OCI-LY7 (cell line): ENCODE measurements around the gene TADA1. TPM values are rescaled to one million over a fixed set of nuclear protein-coding genes. Genes with fewer than 3 reads are reported as not detected.

ENCODE experiments used
- BruUV-seq: library from RNA; stranded (reverse); fragments of 400-500 nt; replicated peaks from 2 replicates; lab custom pipeline; 2021; lab: Mats Ljungman, UMichigan
- CTCF ChIA-PET: fragments of 300-600 bp; sonication (Branson Sonifier 250); formaldehyde crosslinking; loops from one replicate; lab custom pipeline; 2022; ENCODE audit warnings: antibody characterized with exemption; ENCODE audit not compliant: unreplicated experiment; lab: Charles Lee
- POLR2A ChIA-PET: fragments of 300-600 bp; sonication (Branson Sonifier 250); formaldehyde crosslinking; loops from one replicate; lab custom pipeline; 2022; ENCODE audit warnings: antibody characterized with exemption; lab: Charles Lee
- DNase-seq: peaks from one replicate; pipeline ENCODE4 v3.0.0-alpha.2; 2015; ENCODE audit warnings: low spot score
- H2AFZ ChIP-seq: fragments of 200-600 bp; sonication (generic), shearing (Covaris generic); 2 replicates; pipeline ENCODE4 v1.6.1; 2014; ENCODE audit warnings: mild to moderate bottlenecking, antibody characterized with exemption, low read length, moderate library complexity
- H3K27ac ChIP-seq: fragments of 200-600 bp; sonication (generic); 2 replicates; pipeline ENCODE4 v1.5.1; 2014; ENCODE audit warnings: mixed run types, low read depth, mild to moderate bottlenecking, moderate library complexity, low read length, inconsistent platforms; ENCODE audit not compliant: poor library complexity, severe bottlenecking
- H3K36me3 ChIP-seq: fragments of 200-600 bp; sonication (generic); 2 replicates; pipeline ENCODE4 v1.6.1; 2014; ENCODE audit warnings: mild to moderate bottlenecking, antibody characterized with exemption, low read length, moderate library complexity, mixed read lengths; ENCODE audit not compliant: insufficient read depth
- H3K4me1 ChIP-seq: fragments of 200-600 bp; sonication (generic); 2 replicates; pipeline ENCODE4 v1.5.1; 2014; ENCODE audit warnings: mild to moderate bottlenecking, low read length; ENCODE audit not compliant: insufficient read depth, poor library complexity, severe bottlenecking
- H3K4me2 ChIP-seq: fragments of 200-600 bp; sonication (generic); 2 replicates; pipeline ENCODE4 v1.6.1; 2014; ENCODE audit warnings: mild to moderate bottlenecking, low read length
- H3K4me3 ChIP-seq: fragments of 200-600 bp; sonication (generic); 2 replicates; pipeline ENCODE4 v1.5.1; 2014; ENCODE audit warnings: mild to moderate bottlenecking, low read depth, low read length; ENCODE audit not compliant: poor library complexity, severe bottlenecking
- H3K79me2 ChIP-seq: fragments of 200-600 bp; sonication (generic); 2 replicates; pipeline ENCODE4 v1.6.1; 2016; ENCODE audit warnings: low read depth, mild to moderate bottlenecking, low read length, moderate library complexity, mixed read lengths; ENCODE audit not compliant: insufficient read depth
- H3K9me2 ChIP-seq: fragments of 200-600 bp; sonication (generic); 2 replicates; pipeline ENCODE4 v1.6.1; 2016; ENCODE audit warnings: mild to moderate bottlenecking, low read length, mixed read lengths; ENCODE audit not compliant: insufficient read depth
- H3K9me3 ChIP-seq: fragments of 200-600 bp; sonication (generic); 2 replicates; pipeline ENCODE4 v1.6.1; 2014; ENCODE audit warnings: mild to moderate bottlenecking, mixed run types, low read length, mixed read lengths
- H4K20me1 ChIP-seq: fragments of 200-600 bp; sonication (generic); 2 replicates; pipeline ENCODE4 v1.6.1; 2014; ENCODE audit warnings: mild to moderate bottlenecking, antibody characterized with exemption, low read length, moderate library complexity, mixed read lengths; ENCODE audit not compliant: insufficient read depth
- CTCF ChIP-seq: fragments of 200-600 bp; sonication (generic); conservative IDR thresholded peaks from 2 replicates; pipeline ENCODE4 v1.5.1; 2014; ENCODE audit warnings: mild to moderate bottlenecking, antibody characterized with exemption, low read length, moderate library complexity, mixed read lengths
- EZH2phosphoT487 ChIP-seq: fragments of 200-600 bp; sonication (generic); IDR thresholded peaks from 2 replicates; pipeline ENCODE4 v1.6.1; 2018; ENCODE audit warnings: low read depth, borderline replicate concordance, mild to moderate bottlenecking, mixed run types, antibody characterized with exemption, low read length, moderate library complexity, mixed read lengths
- intact Hi-C: fragments of 100-400 bp; cut with micrococcal nuclease; formaldehyde crosslinking; loops from one replicate; pipeline ENCODE4 v1.10.0; 2022; ENCODE audit not compliant: unreplicated experiment
- total RNA-seq, 2 experiments: library from RNA; depleted of rRNA in 1 of 2; stranded (reverse); fragments of >200 nt in 1 of 2; shearing (Covaris generic) in 1 of 2; gene quantifications; 2 replicates each; pipeline ENCODE4 v1.2.3, GENCODE V29; 2014 to 2022

TADA1 gene
- total RNA-seq, 2 experiments from 2014 or later = 16.4 to 16.9 TPM

GRCh38 chr1:166808952-166809351, 67.1 kb downstream of the TADA1 start:
- Histone ChIP-seq H3K4me1 (no peaks in the 10 kb centered on the region), H4K20me1 (no peaks in the 10 kb centered on the region), H3K4me3 (no peak overlapping the region), H3K9me2 (no peaks in the 10 kb centered on the region), H3K9me3 (no peaks in the 10 kb centered on the region), H3K27ac (no peak overlapping the region), H3K4me2 (no peak overlapping the region), H3K36me3 (no peaks in the 10 kb centered on the region), H3K79me2 (no peaks in the 10 kb centered on the region), H2AFZ (no peak overlapping the region)
- no TSS peak for BruUV-seq
- CTCF ChIA-PET = no interaction called here
- TF ChIP-seq CTCF = no peak
- TF ChIP-seq EZH2phosphoT487 = no peak
- POLR2A ChIA-PET = interaction anchor here (1.1 kb wide), 1 partner anchor 8 kb away, joined by 3 read pairs; no protein-coding TSS in a partner anchor
- intact Hi-C loops = no loop called here
- no peak for DNase-seq

Other genes with a start within 250 kb of the TADA1 start
- gene POGK, start 36.8 kb downstream of the TADA1 start, total RNA-seq (2014; rRNA removed; shearing (Covaris generic)) = 27.2 and 33.4 TPM in 2 replicates
- 37.4 and 41.9 TPM in 2 replicates for gene POGK, start 36.8 kb downstream of the TADA1 start, total RNA-seq (2022)
- 5.3 and 6.0 TPM in 2 replicates for gene ILDR2, start 99.3 kb upstream of the TADA1 start, total RNA-seq (2014; rRNA removed; shearing (Covaris generic))
- gene ILDR2, start 99.3 kb upstream of the TADA1 start, total RNA-seq (2022) = 2.5 and 3.2 TPM in 2 replicates
- not detected in 2 replicates for gene MAEL, start 113.0 kb upstream of the TADA1 start, total RNA-seq (2014; rRNA removed; shearing (Covaris generic))
- not detected in 2 replicates for gene MAEL, start 113.0 kb upstream of the TADA1 start, total RNA-seq (2022)
- gene GPA33, start 214.1 kb upstream of the TADA1 start, total RNA-seq (2014; rRNA removed; shearing (Covaris generic)) = not detected in 2 replicates
- not detected in 2 replicates for gene GPA33, start 214.1 kb upstream of the TADA1 start, total RNA-seq (2022)
- not detected in 2 replicates for gene STYXL2, start 217.8 kb upstream of the TADA1 start, total RNA-seq (2014; rRNA removed; shearing (Covaris generic))
- not detected in 2 replicates for gene STYXL2, start 217.8 kb upstream of the TADA1 start, total RNA-seq (2022)